HG03354 (cell line): ENCODE results near the gene RPS6KA2.

Source experiments
- ATAC-seq: cut with Tn5 transposase; IDR thresholded peaks from one replicate; pipeline ENCODE4 v1.9.1; 2021; ENCODE audit warnings: mild to moderate bottlenecking; ENCODE audit not compliant: unreplicated experiment, poor library complexity, severe bottlenecking

RPS6KA2 gene

GRCh38 chr6:166563200-166563599 lies 63.9 kb downstream of the RPS6KA2 start:
- ATAC-seq = no peak

DNA sequence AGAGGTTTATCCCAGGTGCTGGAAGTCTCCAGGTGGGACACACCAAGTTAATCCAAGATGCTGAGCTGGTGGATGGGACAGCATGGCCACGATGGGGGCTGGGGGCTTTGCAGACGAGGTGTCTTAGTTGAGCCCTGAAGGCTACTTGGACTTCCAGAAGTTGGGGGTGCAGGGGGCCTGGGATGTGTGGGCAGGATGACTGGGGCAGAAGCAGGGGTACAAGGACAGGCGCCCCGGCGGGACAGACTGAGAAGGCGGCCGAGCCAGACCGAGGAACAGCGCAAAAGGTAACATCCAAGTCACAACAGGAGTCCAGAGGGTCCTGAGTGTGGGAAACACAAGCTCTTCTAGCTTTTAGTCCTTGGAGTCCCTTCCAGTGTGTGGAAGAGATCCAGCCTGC lies 64.3 kb downstream of the RPS6KA2 start:
- ATAC-seq = no peak

- no peak for ATAC-seq
Observed at GRCh38 chr6:166561771-166562359, 65.2 kb downstream of the RPS6KA2 start.

DNA sequence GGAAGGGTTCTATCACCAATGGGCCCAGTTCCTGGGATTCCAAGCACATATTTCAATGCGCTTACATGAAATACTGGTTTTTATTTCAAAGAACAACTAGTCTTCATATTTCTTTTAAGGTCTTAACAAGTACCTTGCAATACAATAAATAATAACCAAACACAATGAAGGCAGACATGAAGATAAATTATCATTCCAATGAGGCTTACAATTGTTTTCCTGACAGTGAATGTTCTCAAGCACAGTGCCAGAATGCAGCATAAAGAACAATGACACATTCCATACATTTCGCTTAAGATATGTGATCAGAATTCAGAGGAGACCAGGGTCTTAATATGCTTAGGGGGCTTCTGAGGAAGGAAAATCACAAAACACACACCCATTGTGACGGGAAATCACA lies 66.8 kb downstream of the RPS6KA2 start:
- no peak for ATAC-seq

- no peak for ATAC-seq
Observed at GRCh38 chr6:166559662-166560061, 67.4 kb downstream of the RPS6KA2 start.

- no peak for ATAC-seq
Observed at GRCh38 chr6:166559211-166559610, 67.8 kb downstream of the RPS6KA2 start.

DNA sequence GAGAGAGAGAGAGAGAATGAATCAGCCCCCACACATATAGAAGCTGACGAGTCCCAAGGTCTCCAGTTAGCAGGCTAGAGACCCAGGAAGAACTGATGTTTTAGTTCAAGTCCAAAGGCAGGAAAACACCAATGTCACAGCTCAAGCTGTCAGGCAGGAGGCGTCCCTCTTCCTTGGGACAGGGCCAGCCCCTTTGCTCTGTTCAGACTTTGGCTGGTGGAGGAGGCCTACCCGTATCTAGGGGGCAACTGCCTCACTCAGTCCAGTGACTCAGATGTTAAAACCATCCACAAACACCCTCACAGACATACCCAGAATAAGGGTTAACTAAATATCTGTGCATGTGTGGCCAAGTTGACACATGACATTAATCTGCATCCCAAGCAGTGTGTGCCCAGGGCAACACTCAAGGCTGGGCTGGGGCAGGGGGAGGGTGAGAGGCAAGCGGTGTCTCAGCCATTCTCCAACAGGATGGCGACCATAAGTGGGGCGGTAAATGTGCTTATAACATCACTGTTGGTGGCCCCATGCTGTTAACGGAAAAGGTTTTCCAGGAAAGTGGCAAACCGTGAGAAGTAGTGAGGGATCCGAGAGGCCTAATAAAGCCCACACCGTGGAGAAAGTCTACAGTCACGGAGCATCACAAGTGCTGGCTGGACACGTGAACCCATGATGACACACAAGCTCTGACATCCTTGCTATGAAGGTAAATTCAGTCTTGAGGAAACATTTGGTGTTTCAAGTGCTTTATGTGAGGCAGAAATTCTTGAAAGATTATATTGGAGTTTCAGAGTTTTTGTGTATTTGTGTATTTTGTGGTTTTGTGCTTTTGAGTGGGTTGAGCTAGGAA lies 68.7 kb downstream of the RPS6KA2 start:
- ATAC-seq = no peak

DNA sequence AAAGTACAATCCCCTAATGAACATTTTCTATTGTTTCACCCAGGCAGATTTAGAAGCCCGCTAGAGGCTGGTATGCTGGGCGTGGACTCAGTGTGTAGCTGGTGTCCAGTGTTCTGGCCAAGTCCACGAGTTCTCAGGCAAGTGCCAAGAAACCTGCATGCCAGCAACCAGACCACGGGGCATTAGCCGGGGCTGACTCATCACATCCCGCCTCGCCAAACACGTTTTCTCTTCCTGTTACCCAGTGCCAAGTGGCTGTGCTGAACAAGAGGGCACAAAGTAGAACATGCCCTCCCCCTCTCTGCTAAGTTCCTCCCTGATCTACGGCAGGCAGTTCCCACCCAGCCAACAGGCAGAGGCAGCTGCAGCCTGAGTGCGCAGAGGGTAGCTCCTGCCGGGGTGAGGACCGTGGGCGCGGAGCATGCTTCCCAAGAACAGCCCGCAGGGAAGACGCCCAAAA lies 70.2 kb downstream of the RPS6KA2 start:
- no peak for ATAC-seq

GRCh38 chr6:166556336-166556735 lies 70.7 kb downstream of the RPS6KA2 start:
- ATAC-seq = no peak

GRCh38 chr6:166555086-166555485 lies 72.0 kb downstream of the RPS6KA2 start:
- no peak for ATAC-seq

DNA sequence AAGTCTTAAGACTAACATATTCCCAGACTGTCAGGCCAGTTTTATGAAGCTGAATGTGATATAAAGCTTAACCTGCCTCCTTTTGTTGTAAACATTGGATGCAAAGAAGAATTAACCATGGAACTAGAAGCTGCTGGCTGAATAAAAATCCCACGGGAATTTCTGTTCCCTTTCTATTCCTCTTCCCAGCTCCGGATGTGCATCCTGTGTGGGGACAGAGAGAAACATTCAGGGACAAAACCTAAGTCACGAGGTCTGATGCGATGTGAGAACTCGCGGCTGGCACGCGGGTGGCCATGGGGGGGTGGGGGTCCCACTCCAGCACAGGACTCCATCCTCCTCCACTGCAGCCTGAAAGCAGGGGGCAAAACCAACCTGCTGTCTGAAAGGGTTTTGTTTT lies 72.7 kb downstream of the RPS6KA2 start:
- no peak for ATAC-seq

- no peak for ATAC-seq
Observed at GRCh38 chr6:166553563-166554271, 73.3 kb downstream of the RPS6KA2 start.

GRCh38 chr6:166552600-166552999 lies 74.5 kb downstream of the RPS6KA2 start:
- ATAC-seq = no peak

DNA sequence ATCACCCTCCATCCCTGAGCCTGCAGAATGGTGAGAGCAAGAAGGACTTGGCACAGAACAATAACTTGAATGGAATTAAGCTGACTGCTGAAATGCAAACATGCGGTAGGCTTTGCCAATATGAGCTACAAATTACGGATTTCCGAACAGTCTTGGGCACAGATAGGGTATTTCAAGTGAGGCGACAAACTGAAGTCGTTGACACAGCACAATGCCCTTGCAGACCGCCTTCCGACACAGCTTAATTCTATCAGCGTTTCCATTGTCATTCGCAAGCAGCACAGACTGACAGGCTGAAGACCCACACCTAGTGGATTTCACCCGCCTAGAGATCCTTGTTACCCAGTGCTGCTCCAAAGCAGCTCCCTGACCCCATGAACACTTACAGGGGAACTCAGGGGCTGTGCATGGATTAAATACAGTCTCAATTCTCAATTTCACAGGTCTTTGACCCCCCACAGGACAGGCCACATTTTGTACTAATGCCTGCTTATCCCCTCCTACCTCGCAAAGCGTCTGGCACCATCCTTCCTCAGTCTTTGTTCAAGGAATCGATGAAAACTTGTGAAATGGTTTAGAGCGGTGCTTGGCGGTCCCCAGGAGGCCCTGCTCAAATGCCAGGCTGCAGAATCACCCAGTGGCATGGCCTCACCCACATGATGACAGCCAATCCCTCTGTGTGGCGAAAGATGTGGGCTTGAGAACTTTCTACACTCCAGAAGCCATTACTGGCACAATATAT lies 75.1 kb downstream of the RPS6KA2 start:
- ATAC-seq = no peak

DNA sequence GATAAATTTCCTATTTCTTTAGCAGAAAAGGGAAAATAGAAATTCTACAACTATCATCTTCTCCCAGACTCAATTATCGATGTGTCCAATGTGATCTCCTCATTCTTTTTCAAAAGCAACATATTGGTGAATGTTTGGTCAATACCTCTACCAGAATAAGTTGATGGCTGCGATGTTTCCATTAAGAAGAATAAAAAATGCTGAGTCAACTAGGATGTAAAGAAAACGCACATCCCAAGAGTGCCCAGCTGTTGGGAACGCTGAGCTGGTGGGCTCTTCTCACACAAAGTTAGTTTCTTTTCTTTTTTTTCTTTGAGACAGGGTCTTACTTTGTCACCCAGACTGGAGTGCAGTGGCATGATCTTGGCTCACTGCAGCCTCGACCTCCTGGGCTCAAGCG lies 80.4 kb downstream of the RPS6KA2 start:
- ATAC-seq = no peak

- ATAC-seq = no peak
Observed at GRCh38 chr6:166545156-166546034, 81.7 kb downstream of the RPS6KA2 start.

- ATAC-seq = no peak
Observed at GRCh38 chr6:166544296-166544605, 82.8 kb downstream of the RPS6KA2 start.

DNA sequence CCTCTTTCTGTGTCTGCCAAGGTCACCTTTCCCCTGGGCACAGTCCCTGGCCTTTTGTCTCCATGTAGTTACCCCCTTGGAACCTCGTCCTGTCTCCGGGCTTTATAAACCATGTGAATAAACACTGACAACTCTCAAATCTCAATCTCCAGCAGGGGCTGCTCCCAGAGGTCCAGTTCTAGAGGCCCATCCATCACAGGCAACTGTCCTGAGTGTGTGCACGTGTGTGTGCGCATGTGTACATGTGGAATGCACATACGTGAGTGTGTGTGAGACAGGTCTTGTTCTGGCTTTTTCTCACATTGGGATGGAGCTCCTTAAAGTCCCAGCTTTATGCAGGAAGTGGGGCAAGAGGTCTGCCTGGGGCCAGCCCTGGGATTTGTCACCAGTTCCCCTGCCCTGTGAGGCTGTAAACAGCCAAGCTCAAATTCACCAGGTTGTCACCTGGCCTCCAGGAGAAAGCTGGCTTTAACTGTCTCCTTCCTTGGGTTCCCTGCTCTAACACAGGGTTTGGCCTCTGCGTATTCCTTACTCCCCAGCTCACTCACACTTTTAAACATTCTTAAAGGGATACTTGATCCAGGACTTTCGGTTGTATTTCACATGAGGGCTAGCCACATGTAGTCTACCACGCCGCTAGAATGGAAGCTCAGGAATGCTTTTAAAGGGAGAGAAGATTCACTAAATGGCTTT lies 83.3 kb downstream of the RPS6KA2 start:
- ATAC-seq = no peak

GRCh38 chr6:166542580-166542912 lies 84.5 kb downstream of the RPS6KA2 start:
- no peak for ATAC-seq
